Tibial artery (tissue), 4 donors: ENCODE data around the gene DAPK2.

Source experiments
- DNase-seq, 2 donors: peaks; one replicate each; pipeline ENCODE4 v3.0.0-alpha.2; 2019
- H3K27ac ChIP-seq, 2 donors: fragments of 200-600 bp; sonication (generic) in 1 of 2; 1 replicate in 1 of 2; 2 replicates in 1 of 2; pipeline ENCODE4 v1.5.1; 2018 to 2019; ENCODE audit warnings: mild to moderate bottlenecking in 1 of 2
- H3K27me3 ChIP-seq, 2 donors: fragments of 200-600 bp; sonication (generic) in 1 of 2; one replicate each; pipeline versions ENCODE4 v1.5.1 to v1.6.0; 2016 to 2019
- H3K36me3 ChIP-seq, 3 donors: fragments of 200-600 bp; sonication (generic) in 2 of 3; one replicate each; pipeline ENCODE4 v1.5.1; 2016 to 2019; ENCODE audit warnings: mild to moderate bottlenecking in 2 of 3
- H3K4me1 ChIP-seq, 4 donors: fragments of 200-600 bp; sonication (generic) in 2 of 4; 1 replicate in 3 of 4; 2 replicates in 1 of 4; pipeline ENCODE4 v1.5.1; 2016 to 2019
- H3K4me3 ChIP-seq, 2 donors: fragments of 200-600 bp; sonication (generic) in 1 of 2; 1 replicate in 1 of 2; 2 replicates in 1 of 2; pipeline ENCODE4 v1.5.1; 2018 to 2019; ENCODE audit warnings: mild to moderate bottlenecking in 2 of 2
- H3K9me3 ChIP-seq, 3 donors: fragments of 200-600 bp; sonication (generic) in 1 of 3; one replicate each; pipeline ENCODE4 v1.5.1; 2016 to 2019
- CTCF ChIP-seq, 2 experiments: fragments of 200-600 bp in 1 of 2; fragments of 450-650 bp in 1 of 2; IDR thresholded peaks; one replicate each; pipeline ENCODE4 v1.5.1; 2017 to 2019; ENCODE audit warnings: antibody characterized with exemption in 2 of 2, mild to moderate bottlenecking in 1 of 2, moderate library complexity in 1 of 2
- intact Hi-C: fragments of 100-400 bp; cut with DNase I; formaldehyde crosslinking; loops from one replicate; pipeline ENCODE4 v1.15.0; 2023; ENCODE audit warnings: low total_unique reads

Gene DAPK2

GRCh38 chr15:64046421-64047153, at the start of gene DAPK2:
Gene DAPK2 (minus strand): TSS chr15:64046485. CDS start chr15:64040261, 6,224 bp downstream.
- Histone ChIP-seq H3K4me1 (peaks cover 0 to 26% (median 8%) of the 10 kb centered on the region in 4 donors), H3K4me3 (peak within 1 kb of the TSS; percentile 50 to 57), H3K9me3 (no peaks in the 10 kb centered on the region), H3K27me3 (peaks cover 0 to 8% of the 10 kb centered on the region in 2 donors), H3K27ac (peak within 1 kb of the TSS in 1 of 2 donors; percentile 21), H3K36me3 (no peaks in the 10 kb centered on the region)
- TF ChIP-seq CTCF (IDR thresholded peaks at IDR 0.05), result peak; percentile 74 to 81
- intact Hi-C loops, result loop anchor here (5.0 kb wide), 1 partner anchor 99 kb away; no protein-coding TSS in a partner anchor
- peak; percentile 52 to 75 for DNase-seq

- Histone ChIP-seq H3K9me3 (no peaks in the 10 kb centered on the region), H3K4me1 (peaks cover 0 to 64% (median 36%) of the 10 kb centered on the region in 4 donors), H3K36me3 (no peaks in the 10 kb centered on the region), H3K27ac (peak overlapping the region; percentile 83 to 90), H3K4me3 (peak overlapping the region; percentile 71 to 98), H3K27me3 (no peaks in the 10 kb centered on the region)
- intact Hi-C loops, result no loop called here
- no peak for DNase-seq
- TF ChIP-seq CTCF (IDR thresholded peaks at IDR 0.05), result no peak
Measured at GRCh38 chr15:64095431-64095794, 49.1 kb upstream of the DAPK2 start.

DNA sequence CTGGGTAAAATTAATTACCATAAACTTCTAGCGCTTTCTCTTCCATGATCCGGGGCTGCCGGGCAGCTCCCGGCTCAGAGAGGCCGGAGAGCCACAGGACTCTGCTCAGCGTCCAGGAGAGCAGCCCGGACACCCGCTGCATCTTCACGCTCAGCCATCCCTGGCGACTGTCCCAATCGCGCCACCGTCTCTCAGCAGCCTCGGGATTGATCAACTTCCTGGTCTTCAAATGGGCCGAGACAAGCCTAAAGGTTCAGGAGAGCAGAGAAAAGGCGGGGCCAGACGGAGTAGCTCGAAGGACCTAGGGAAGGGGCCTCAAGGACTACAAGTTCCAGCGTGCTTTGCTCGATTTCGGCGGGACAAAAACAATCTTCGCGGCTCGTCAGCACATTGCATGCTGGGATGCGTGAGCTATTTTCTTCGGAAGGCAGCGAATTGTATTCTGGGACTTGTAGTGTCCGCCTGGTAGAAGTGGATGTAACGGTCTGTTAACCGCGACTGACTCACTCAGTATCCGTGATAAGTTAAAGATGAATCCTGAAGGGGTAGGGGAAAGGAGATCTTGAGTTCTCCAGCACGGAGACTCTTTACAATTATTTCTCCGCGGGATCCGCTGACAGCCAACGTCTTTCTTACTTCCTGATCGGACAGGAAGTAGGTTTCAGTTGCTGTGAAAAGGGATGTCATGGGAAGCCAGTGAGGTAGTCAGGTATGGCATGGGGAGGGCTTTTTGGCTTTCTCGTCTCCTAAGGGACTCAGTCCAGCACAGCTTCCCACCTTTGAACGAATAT, 47.5 kb upstream of the DAPK2 start, which contains the start of gene CIAO2A:
Gene CIAO2A, minus strand, starts transcription at position 212 of the 791 bp plus-strand sequence. Its CDS starts 70 bp downstream, at position 142.
- DNase-seq, result peak; percentile 96 to 97
- no peak for TF ChIP-seq CTCF (IDR thresholded peaks at IDR 0.05)
- Histone ChIP-seq H3K9me3 (no peaks in the 10 kb centered on the region), H3K4me1 (peaks cover 0 to 58% (median 29%) of the 10 kb centered on the region in 4 donors), H3K4me3 (peak within 1 kb of the TSS; percentile 62 to 81), H3K36me3 (peaks cover 0 to 4% (median 0%) of the 10 kb centered on the region in 3 donors), H3K27ac (peak within 1 kb of the TSS; percentile 90 to 92), H3K27me3 (no peaks in the 10 kb centered on the region)
- intact Hi-C loops, result loop anchor here (5.0 kb wide), 1 partner anchor 68 kb away; the partner anchor contains the start of gene PPIB

DNA sequence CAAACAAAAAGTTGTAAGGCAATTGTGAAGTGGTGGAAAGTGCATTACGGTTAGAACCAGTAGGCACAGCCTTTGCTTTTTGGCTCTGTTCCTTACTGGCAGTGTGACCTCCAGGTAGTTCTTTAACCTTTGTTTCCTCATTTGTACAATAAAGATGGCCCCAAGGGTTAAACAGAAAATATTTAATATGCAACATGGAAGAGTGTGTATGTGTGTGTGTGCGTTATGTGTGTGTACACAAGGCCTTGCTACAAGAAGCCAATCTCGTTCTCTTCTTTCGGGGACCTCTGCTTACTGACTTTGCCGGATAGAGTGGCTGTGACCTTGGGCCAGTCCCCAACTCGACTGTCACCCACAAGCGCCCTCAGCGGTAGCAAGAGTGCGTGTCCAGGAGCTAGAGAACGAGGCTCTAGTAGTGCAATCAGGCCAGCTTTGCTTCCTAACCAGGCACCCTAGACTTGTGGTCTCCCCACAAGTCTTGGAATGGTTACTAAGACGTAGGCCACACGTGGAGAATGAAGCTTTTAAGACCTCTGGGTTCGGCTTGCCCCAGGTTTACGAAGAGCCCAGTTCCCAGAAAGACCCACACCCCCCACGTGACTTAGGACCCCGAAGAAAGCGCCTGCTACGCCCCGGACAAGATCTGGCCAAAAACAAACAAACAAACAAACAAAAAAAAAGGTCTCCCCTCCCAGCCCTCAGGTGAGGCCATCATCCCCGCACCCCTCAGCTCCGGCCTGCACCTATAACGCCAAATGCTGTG, 46.8 kb upstream of the DAPK2 start:
- Histone ChIP-seq H3K36me3 (peaks cover 3 to 12% (median 5%) of the 10 kb centered on the region in 3 donors), H3K4me3 (peak overlapping the region; percentile 62 to 81), H3K27me3 (no peaks in the 10 kb centered on the region), H3K4me1 (peaks cover 0 to 50% (median 23%) of the 10 kb centered on the region in 4 donors), H3K27ac (peak overlapping the region; percentile 90 to 92), H3K9me3 (no peaks in the 10 kb centered on the region)
- intact Hi-C loops, result loop anchor here (5.0 kb wide), 1 partner anchor 69 kb away; the partner anchor contains the start of gene PPIB
- no peak for TF ChIP-seq CTCF (IDR thresholded peaks at IDR 0.05)
- peak in 1 of 2 donors; percentile 67 for DNase-seq
